H54 (cell line): ENCODE results near the gene CENPK.
"Not testable (repeated sequence)": the region's sequence is repeated elsewhere in the genome, so short reads cannot be mapped to it uniquely, and the experiment has no call there.

Experiments used
- DNase-seq: peaks from one replicate; pipeline ENCODE4 v3.0.0; 2011; ENCODE audit warnings: low spot score, mixed read lengths; ENCODE audit not compliant: insufficient read length
- FAIRE-seq: peaks from 3 replicates; lab custom pipeline; 2011; peaks lifted over from hg19 to GRCh38; lab: Jason Lieb, UNC
- POLR2A ChIP-seq: IDR thresholded peaks from 2 replicates; pipeline ENCODE4 v1.6.1; 2011; ENCODE audit warnings: low read depth, mild to moderate bottlenecking, low read length

The CENPK gene

GRCh38 chr5:65546141-65546540, 16.8 kb downstream of the CENPK start:
- no peak for FAIRE-seq
- TF ChIP-seq POLR2A, result no peak
- no peak for DNase-seq

- DNase-seq (no peak), FAIRE-seq (no peak)
- TF ChIP-seq POLR2A, result no peak
Observed at GRCh38 chr5:65544473-65544872, 18.5 kb downstream of the CENPK start.

- TF ChIP-seq POLR2A, result no peak
- FAIRE-seq, result no peak
- DNase-seq, result no peak
Observed at GRCh38 chr5:65539827-65540226, 23.1 kb downstream of the CENPK start.

DNA sequence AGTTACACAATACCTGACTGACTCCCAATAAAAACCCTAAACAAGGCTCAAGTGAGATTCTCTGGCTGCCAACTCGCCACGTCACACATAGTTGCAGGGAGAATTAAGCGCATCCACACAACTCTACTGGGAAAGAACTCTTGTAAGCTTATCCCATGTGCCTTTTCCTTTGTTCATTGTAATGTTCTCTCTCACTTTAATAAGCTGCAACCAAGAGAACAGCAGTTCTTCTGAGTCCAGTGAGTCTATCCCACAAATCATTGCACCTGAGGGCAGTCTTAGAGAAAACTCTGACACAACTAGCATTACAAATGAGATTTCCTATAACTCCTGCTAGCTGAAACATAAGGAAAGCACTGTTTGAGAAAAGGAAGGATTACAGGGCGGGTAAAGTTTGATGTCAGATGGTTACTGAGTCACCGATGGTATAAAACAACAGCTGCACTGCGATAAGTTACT, 27.4 kb downstream of the CENPK start:
- no peak for TF ChIP-seq POLR2A
- no peak for DNase-seq
- FAIRE-seq, result peak; percentile 74

- FAIRE-seq, result no peak
- TF ChIP-seq POLR2A, result no peak
- DNase-seq, result no peak
Observed at GRCh38 chr5:65530904-65531303, 32.1 kb downstream of the CENPK start.

- FAIRE-seq, result no peak
- TF ChIP-seq POLR2A, result no peak
- no peak for DNase-seq
Observed at GRCh38 chr5:65525726-65526125, 37.2 kb downstream of the CENPK start.

DNA sequence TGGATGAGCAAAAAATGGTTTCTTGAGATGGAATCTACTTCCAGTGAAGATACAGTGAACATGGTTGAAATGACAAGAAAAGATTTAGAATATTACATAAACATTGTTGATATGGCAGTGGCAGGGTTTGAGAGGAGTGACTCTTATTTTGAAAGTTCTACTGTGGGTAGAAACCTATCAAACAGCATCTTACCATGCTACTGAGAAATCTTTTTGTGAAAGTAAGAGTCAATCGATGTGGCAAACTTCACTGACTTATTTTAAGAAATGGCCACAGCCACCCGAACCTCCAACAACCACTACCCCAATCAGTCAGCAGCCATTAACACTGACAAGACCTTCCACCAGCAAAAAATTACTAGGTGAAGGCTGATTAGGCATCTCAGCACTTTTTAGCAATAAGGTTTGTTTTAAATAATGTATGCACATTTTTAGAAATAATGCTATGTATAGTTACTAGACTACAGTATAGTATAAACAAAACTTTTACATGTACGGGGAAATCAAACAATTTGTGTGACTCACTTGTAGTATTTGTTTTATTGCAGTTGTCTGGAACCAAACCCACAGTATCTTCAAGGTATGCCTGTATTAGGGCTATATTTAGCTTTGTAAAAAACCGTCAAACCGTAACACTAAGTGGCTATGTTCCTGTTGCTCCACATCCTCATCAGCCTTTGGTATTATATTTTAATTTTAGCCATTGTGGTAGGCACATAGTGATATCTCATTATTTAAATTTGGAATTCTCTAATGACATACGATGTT, 50.6 kb downstream of the CENPK start:
- no peak for DNase-seq
- no peak for TF ChIP-seq POLR2A
- FAIRE-seq, result peak; percentile 23

DNA sequence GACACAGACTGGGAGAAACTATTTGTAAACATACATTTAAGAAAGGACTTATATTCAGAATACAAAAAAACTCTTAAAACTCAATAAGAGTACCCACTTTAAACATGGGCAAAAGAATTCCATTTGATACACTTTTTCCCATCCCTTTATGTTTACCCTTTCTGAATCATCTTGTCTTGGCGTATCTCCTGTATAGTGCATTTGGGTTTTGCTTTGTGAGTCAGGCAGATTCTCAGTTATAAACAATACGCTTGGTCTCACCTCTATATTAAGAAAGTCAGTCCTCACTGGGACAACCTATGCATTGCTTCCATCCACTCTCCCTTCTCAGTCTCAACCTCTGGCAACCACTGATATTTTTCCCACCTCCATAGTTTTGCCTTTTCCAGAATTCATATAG, 54.0 kb downstream of the CENPK start:
- no peak for FAIRE-seq
- DNase-seq, result no peak
- TF ChIP-seq POLR2A, result no peak

- DNase-seq, result no peak
- no peak for TF ChIP-seq POLR2A
- no peak for FAIRE-seq
Observed at GRCh38 chr5:65506961-65507360, 56.0 kb downstream of the CENPK start.

GRCh38 chr5:65489119-65489518, 73.8 kb downstream of the CENPK start:
- DNase-seq (no peak), FAIRE-seq (no peak)
- no peak for TF ChIP-seq POLR2A

GRCh38 chr5:65488038-65488687, 74.8 kb downstream of the CENPK start:
- not testable (repeated sequence) for FAIRE-seq, DNase-seq

DNA sequence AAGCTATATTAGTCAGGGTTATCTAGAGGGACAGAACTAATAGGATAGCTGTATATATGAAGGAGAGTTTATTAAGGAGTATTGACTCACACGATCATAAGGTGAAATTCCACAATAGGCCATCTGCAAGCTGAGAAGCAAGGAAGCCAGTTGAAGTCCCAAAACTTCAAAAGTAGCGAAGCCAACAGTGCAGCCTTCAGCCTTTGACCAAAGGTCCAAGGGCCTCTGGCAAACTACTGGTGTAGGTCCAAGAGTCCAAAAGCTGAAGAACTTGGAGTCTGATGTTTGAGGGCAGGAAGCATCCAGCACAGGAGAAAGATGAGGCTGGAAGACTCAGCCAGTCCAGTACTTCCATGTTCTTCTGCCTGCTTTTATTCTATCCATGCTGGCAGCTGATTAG, 76.2 kb downstream of the CENPK start:
- DNase-seq, FAIRE-seq: not testable (repeated sequence)

DNA sequence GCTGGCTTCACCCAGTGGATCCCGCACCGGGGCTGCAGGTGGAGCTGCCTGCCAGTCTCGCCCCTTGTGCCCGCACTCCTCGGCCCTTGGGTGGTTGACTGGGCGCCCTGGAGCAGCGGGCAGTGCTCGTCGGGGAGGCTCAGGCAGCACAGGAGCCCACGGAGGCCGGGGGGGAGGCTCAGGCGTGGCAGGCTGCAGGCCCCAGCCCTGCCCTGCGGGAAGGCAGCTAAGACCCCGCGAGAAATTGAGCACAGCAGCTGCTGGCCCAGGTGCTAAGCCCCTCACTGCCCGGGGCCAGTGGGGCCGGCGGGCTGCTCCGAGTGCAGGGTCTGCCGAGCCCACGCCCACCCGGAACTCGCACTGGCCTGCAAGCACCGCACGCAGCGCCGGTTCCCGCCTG, 77.6 kb downstream of the CENPK start:
- TF ChIP-seq POLR2A, result no peak
- DNase-seq (no peak), FAIRE-seq (no peak)

GRCh38 chr5:65483546-65484346, 79.2 kb downstream of the CENPK start:
- FAIRE-seq, result peak; percentile 38

More at GRCh38 chr5:65483546-65484346, 79.2 kb downstream of the CENPK start:
- no peak for DNase-seq
- TF ChIP-seq POLR2A, result no peak
